ENCODE data around the gene GGA1.

DNA sequence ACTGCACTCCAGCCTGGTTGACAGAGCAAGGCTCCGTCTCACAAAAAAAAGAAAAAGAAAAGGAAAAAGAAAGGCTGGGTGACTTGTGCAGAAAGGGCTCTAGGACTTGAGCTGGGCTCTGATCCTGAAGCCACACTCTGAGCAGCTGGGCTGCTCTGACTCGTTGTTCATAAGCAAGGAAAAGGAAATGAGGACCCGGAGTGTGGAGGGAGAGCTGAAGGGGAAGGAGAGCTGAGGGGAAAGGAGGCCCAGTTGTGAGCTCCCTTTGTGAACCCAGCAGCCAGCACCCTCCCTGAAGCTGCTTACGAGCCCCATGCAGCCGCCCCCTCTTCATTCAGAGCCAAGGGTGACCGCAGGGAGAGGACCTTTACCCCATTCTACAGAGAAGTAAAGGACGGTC, 18.5 kb downstream of the GGA1 start:
- TF ChIP-seq POLR2A (IDR thresholded peaks at IDR 0.05) = no peak
- TF ChIP-seq, protein P1, sequence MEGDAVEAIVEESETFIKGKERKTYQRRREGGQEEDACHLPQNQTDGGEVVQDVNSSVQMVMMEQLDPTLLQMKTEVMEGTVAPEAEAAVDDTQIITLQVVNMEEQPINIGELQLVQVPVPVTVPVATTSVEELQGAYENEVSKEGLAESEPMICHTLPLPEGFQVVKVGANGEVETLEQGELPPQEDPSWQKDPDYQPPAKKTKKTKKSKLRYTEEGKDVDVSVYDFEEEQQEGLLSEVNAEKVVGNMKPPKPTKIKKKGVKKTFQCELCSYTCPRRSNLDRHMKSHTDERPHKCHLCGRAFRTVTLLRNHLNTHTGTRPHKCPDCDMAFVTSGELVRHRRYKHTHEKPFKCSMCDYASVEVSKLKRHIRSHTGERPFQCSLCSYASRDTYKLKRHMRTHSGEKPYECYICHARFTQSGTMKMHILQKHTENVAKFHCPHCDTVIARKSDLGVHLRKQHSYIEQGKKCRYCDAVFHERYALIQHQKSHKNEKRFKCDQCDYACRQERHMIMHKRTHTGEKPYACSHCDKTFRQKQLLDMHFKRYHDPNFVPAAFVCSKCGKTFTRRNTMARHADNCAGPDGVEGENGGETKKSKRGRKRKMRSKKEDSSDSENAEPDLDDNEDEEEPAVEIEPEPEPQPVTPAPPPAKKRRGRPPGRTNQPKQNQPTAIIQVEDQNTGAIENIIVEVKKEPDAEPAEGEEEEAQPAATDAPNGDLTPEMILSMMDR (IDR thresholded peaks at IDR 0.05) = no peak
